GM21515 (cell line): ENCODE results near the gene ADGRB2.
"Not testable (repeated sequence)": the region's sequence is repeated elsewhere in the genome, so short reads cannot be mapped to it uniquely, and the experiment has no call there.

Source experiments
- ATAC-seq: cut with Tn5 transposase; IDR thresholded peaks from one replicate; pipeline ENCODE4 v1.9.1; 2021; ENCODE audit not compliant: unreplicated experiment

Gene ADGRB2

GRCh38 chr1:31730336-31731048 is 33.6 kb downstream of the ADGRB2 start:
- ATAC-seq = no peak

- ATAC-seq = no peak
These were observed 36.3 kb downstream of the ADGRB2 start for GRCh38 chr1:31727849-31728248.

- ATAC-seq = no peak
These were observed 36.9 kb downstream of the ADGRB2 start for GRCh38 chr1:31727195-31727594.

- no peak for ATAC-seq
These were observed 37.4 kb downstream of the ADGRB2 start for GRCh38 chr1:31726715-31727114.

- ATAC-seq = no peak
These were observed 38.2 kb downstream of the ADGRB2 start for GRCh38 chr1:31725777-31726535.

GRCh38 chr1:31725134-31725533 is 39.0 kb downstream of the ADGRB2 start:
- ATAC-seq = no peak

GRCh38 chr1:31723828-31724359 is 40.2 kb downstream of the ADGRB2 start:
- no peak for ATAC-seq

GRCh38 chr1:31718327-31718897 is 45.7 kb downstream of the ADGRB2 start:
- ATAC-seq = no peak

- ATAC-seq = no peak
These were observed 46.8 kb downstream of the ADGRB2 start for GRCh38 chr1:31717341-31717740.

GRCh38 chr1:31715873-31716220 is 48.3 kb downstream of the ADGRB2 start:
- no peak for ATAC-seq

GRCh38 chr1:31715087-31715872 is 48.9 kb downstream of the ADGRB2 start:
- no peak for ATAC-seq

GRCh38 chr1:31714442-31715086 is 49.6 kb downstream of the ADGRB2 start:
- ATAC-seq = no peak

- ATAC-seq = no peak
These were observed 51.5 kb downstream of the ADGRB2 start for GRCh38 chr1:31712630-31713029.

- ATAC-seq = no peak
These were observed 52.1 kb downstream of the ADGRB2 start for GRCh38 chr1:31712068-31712467.

GRCh38 chr1:31708324-31708723 is 55.8 kb downstream of the ADGRB2 start:
- ATAC-seq = no peak

- no peak for ATAC-seq
These were observed 56.4 kb downstream of the ADGRB2 start for GRCh38 chr1:31707711-31708110.

- not testable (repeated sequence) for ATAC-seq
These were observed 57.0 kb downstream of the ADGRB2 start for GRCh38 chr1:31707059-31707600.

GRCh38 chr1:31706384-31707058 is 57.6 kb downstream of the ADGRB2 start:
- no peak for ATAC-seq

- ATAC-seq = no peak
These were observed 58.9 kb downstream of the ADGRB2 start for GRCh38 chr1:31705080-31705866.
